ENCODE results near the gene ATP8B1.

ATP8B1 gene

DNA sequence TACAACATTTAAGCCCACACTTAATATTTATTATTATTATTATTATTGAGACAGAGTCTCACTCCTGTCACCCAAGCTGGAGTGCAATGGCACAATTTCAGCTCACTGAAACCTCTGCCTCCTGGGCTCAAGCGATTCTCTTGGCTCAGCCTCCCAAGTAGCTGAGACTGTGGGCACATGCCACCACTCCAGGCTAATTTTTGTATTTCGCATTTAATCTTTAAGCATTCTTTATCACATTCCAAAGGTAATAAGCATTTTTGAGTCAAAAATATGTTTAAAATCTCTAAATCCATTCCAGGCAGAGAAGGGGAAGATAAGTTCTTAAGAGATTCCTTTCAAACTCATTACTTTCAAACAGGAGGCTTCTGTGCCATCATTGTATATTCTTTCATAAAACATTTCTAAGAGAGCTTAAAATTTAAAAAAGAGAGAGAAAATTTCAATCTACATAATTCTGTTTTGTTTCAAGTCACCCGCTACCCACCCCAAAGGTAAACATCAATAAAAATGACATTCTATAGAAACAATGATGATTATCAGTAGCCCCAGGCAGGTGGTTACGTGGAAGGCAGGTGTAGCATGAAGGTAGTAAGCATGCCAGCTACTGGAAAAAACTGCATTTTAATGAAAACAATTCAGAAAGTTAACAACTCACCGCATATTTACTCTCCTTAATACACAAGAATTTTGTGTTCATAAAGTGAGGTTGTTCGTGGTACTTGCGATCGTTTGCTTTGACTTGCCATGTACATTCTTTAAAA, 97.1 kb downstream of the ATP8B1 start:
- no peak overlapping the region for H3K27ac ChIP-seq
- H3K9me3 ChIP-seq (replicated peaks in 1 of 11) = peaks cover 0 to 18% (median 6%) of the 10 kb centered on the region in 11 experiments; a peak in 8 of 22 replicates
- H3K4me2 ChIP-seq = no peak overlapping the region
- no peak overlapping the region for H3K4me3 ChIP-seq
- TF ChIP-seq Cebpa-rat (IDR thresholded peaks at IDR 0.05) = no peak
- peaks cover 0 to 7% (median 0%) of the 10 kb centered on the region in 10 experiments; a peak in 3 of 20 replicates for H3K4me1 ChIP-seq
- H3K36me3 ChIP-seq = peaks cover 0 to 4% (median 0%) of the 10 kb centered on the region in 11 experiments; a peak in 2 of 22 replicates
- H3K9ac ChIP-seq = no peak overlapping the region
- no peaks in the 10 kb centered on the region for H3K27me3 ChIP-seq
- H4K20me1 ChIP-seq = peaks cover 0 to 40% (median 0%) of the 10 kb centered on the region in 11 experiments; a peak in 7 of 22 replicates

DNA sequence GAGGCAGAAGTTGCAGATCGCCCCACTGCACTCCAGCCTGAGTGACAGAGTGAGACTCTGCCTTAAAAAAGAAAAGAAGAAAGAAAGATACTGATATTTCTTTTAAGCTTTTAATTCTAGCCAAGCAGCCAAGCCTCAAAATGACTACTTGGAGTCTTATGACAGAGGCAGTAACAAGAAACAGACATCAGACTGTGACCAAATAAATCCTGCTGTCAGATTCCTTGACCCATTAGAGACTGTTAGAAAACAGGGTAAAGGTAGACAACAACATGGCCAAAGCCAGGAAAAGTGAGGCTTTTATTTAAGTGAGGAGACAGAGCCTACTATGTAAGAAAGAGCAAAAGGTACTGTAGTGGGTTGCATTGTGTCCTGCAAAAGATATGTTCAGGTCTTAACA, 98.1 kb downstream of the ATP8B1 start:
- peaks cover 0 to 40% (median 0%) of the 10 kb centered on the region in 11 experiments; a peak in 7 of 22 replicates for H4K20me1 ChIP-seq
- H3K4me1 ChIP-seq = peaks cover 0 to 6% (median 0%) of the 10 kb centered on the region in 10 experiments; a peak in 3 of 20 replicates
- H3K4me2 ChIP-seq = no peak overlapping the region
- H3K27me3 ChIP-seq = no peaks in the 10 kb centered on the region
- TF ChIP-seq Cebpa-rat (IDR thresholded peaks at IDR 0.05) = no peak
- H3K4me3 ChIP-seq = no peak overlapping the region
- H3K9ac ChIP-seq = no peak overlapping the region
- peaks cover 0 to 18% (median 6%) of the 10 kb centered on the region in 11 experiments; a peak in 8 of 22 replicates for H3K9me3 ChIP-seq (replicated peaks in 1 of 11)
- H3K27ac ChIP-seq = no peak overlapping the region
- peaks cover 0 to 4% (median 0%) of the 10 kb centered on the region in 11 experiments; a peak in 2 of 22 replicates for H3K36me3 ChIP-seq

DNA sequence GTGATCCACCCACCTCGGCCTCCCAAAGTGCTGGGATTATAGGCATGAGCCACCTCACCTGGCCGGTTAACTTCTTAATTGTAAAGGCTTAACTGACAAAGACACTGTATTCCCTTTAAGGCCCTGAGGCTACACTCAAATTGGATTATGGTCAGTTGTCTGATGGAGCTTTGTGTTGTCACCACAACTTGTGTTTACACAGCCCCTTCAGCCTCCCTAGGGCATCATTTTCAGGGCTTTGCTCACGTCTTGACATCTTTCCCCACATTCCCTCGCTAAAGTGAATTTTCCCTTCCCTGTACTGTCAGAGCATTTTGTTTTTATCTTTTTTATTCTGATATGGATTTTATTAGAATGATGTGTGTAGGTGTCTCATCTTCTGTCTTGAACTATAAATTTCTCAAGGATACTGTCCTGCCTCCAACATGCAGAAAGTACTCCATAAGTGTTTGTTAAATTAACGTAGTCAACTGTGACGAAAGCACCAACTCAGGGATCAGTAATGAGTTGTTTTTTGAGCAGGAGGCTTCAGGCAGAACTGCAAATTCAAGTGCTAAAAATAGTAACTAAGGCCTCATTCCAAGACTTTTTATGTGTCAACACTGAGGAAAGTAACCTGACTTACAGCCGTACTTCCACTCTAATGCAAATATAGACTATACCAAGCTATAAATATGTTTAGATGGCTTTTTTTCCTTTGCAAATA, 104.4 kb downstream of the ATP8B1 start:
- H3K36me3 ChIP-seq = peaks cover 0 to 2% (median 0%) of the 10 kb centered on the region in 11 experiments; a peak in 1 of 22 replicates
- H3K4me1 ChIP-seq = peaks cover 0 to 6% (median 0%) of the 10 kb centered on the region in 10 experiments; a peak in 6 of 20 replicates
- H3K4me2 ChIP-seq = no peak overlapping the region
- H4K20me1 ChIP-seq = peaks cover 0 to 57% (median 4%) of the 10 kb centered on the region in 11 experiments; a peak in 9 of 22 replicates
- no peak overlapping the region for H3K9ac ChIP-seq
- no peak for TF ChIP-seq Cebpa-rat (IDR thresholded peaks at IDR 0.05)
- H3K9me3 ChIP-seq (replicated peaks in 1 of 11) = no peaks in the 10 kb centered on the region
- H3K27me3 ChIP-seq = no peaks in the 10 kb centered on the region
- no peak overlapping the region for H3K4me3 ChIP-seq
- no peak overlapping the region for H3K27ac ChIP-seq

DNA sequence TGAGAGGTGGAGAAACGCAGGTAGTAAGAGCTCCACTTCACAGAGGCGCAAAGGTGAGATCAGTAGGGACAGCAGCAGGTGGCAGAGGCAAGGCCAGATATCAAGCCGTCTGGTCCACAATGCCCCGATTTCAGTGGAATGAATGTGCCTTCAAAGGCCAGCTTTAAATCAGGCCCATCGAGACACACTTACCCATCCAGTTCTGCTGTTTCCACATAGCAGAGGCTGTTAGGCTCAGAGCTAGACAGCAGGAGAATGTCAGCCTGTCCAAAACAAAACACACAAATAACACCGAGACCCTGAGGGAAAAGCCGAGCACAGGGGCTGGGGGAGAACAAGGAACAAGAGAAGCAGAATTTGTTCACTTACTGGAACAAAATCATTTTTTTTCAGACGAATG, 105.7 kb downstream of the ATP8B1 start:
- H3K27me3 ChIP-seq = no peaks in the 10 kb centered on the region
- no peak overlapping the region for H3K27ac ChIP-seq
- H3K36me3 ChIP-seq = peaks cover 0 to 2% (median 0%) of the 10 kb centered on the region in 11 experiments; a peak in 2 of 22 replicates
- H3K4me3 ChIP-seq = no peak overlapping the region
- no peak for TF ChIP-seq Cebpa-rat (IDR thresholded peaks at IDR 0.05)
- peaks cover 0 to 58% (median 6%) of the 10 kb centered on the region in 11 experiments; a peak in 9 of 22 replicates for H4K20me1 ChIP-seq
- H3K9ac ChIP-seq = no peak overlapping the region
- peaks cover 0 to 13% (median 0%) of the 10 kb centered on the region in 10 experiments; a peak in 6 of 20 replicates for H3K4me1 ChIP-seq
- H3K4me2 ChIP-seq = no peak overlapping the region
- H3K9me3 ChIP-seq (replicated peaks in 1 of 11) = no peaks in the 10 kb centered on the region

DNA sequence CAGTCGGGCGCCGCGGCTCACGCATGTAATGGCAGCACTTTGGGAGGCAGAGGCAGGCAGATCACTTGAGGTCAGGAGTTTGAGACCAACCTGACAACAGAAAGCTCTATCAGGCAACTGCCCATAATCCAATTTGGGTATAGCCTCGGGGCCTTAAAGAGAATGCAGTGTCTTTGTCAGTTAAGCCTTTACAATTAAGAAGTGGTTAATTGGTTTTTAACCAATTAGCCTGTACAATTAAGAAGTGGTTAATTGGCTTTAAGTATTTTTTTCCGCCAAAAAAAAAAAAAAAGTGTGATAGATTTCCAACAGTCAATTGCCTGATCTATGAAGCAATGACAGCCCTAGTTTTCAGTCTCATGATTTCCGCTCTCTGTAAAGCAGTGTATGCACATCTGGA, 106.8 kb downstream of the ATP8B1 start:
- H3K4me3 ChIP-seq = no peak overlapping the region
- no peak overlapping the region for H3K4me2 ChIP-seq
- no peak overlapping the region for H3K9ac ChIP-seq
- no peak overlapping the region for H3K27ac ChIP-seq
- peaks cover 0 to 58% (median 6%) of the 10 kb centered on the region in 11 experiments; a peak in 9 of 22 replicates for H4K20me1 ChIP-seq
- no peaks in the 10 kb centered on the region for H3K27me3 ChIP-seq
- peaks cover 0 to 13% (median 0%) of the 10 kb centered on the region in 10 experiments; a peak in 6 of 20 replicates for H3K4me1 ChIP-seq
- peaks cover 0 to 12% (median 5%) of the 10 kb centered on the region in 11 experiments; a peak in 8 of 22 replicates for H3K36me3 ChIP-seq
- TF ChIP-seq Cebpa-rat (IDR thresholded peaks at IDR 0.05) = no peak
- H3K9me3 ChIP-seq (replicated peaks in 1 of 11) = peaks cover 0 to 4% (median 0%) of the 10 kb centered on the region in 11 experiments; a peak in 1 of 22 replicates

DNA sequence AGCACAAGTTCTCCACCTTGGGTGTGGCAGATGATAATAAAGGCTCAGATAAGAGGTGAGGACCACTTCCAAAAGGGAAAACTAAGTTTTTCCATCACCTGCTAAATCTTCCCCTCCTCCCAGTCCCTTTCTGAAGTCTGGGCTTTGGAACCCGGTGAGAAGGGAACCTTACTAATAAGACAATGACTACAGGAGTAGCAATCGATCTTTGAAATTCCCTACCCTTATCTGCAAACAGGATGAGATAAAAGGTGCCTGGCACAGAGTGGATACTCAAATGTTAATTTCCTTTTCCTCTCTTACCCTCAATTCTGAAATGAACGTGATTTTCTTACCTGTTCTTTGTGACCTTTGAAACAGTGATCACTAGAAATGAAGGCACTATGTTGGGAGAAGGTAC, 111.8 kb downstream of the ATP8B1 start:
- Histone ChIP-seq H3K4me2 (no peak overlapping the region), H3K4me1 (peaks cover 0 to 13% (median 5%) of the 10 kb centered on the region in 10 experiments; a peak in 6 of 20 replicates), H3K36me3 (peaks cover 9 to 29% (median 18%) of the 10 kb centered on the region in 11 experiments; a peak in 17 of 22 replicates), H3K27ac (no peak overlapping the region), H4K20me1 (peaks cover 0 to 65% (median 17%) of the 10 kb centered on the region in 11 experiments; a peak in 11 of 22 replicates), H3K9ac (no peak overlapping the region), H3K27me3 (no peaks in the 10 kb centered on the region), H3K4me3 (no peak overlapping the region), H3K9me3 (replicated peaks in 1 of 11) (peaks cover 0 to 10% (median 0%) of the 10 kb centered on the region in 11 experiments; a peak in 6 of 22 replicates)
- TF ChIP-seq Cebpa-rat (IDR thresholded peaks at IDR 0.05) = no peak

DNA sequence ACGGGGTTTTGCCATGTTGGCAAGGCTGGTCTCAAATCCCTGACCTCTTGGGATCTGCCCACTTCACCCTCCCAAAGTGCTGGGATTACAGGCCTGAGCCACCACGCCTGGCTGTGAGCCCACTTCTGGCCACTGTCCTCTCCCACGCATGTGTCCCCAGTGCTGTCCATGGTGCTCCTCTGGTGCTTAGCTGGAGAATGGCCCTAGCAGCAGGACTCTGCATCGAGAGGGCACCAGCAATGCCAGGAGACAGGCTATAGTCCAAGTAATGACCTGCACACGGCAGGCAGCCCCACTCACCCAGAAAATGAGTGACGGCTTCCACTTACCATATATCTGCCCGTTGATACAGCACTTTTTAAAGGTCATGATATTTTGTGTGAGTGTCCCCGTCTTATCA, 115.1 kb downstream of the ATP8B1 start:
- H3K27me3 ChIP-seq = no peaks in the 10 kb centered on the region
- no peak overlapping the region for H3K4me2 ChIP-seq
- peaks cover 0 to 19% (median 0%) of the 10 kb centered on the region in 11 experiments; a peak in 7 of 22 replicates for H3K9me3 ChIP-seq (replicated peaks in 1 of 11)
- H3K27ac ChIP-seq = no peak overlapping the region
- peaks cover 0 to 60% (median 16%) of the 10 kb centered on the region in 11 experiments; a peak in 11 of 22 replicates for H4K20me1 ChIP-seq
- H3K9ac ChIP-seq = no peak overlapping the region
- H3K36me3 ChIP-seq = peaks cover 9 to 40% (median 25%) of the 10 kb centered on the region in 11 experiments; a peak in 17 of 22 replicates
- no peak for TF ChIP-seq Cebpa-rat (IDR thresholded peaks at IDR 0.05)
- no peak overlapping the region for H3K4me3 ChIP-seq
- H3K4me1 ChIP-seq = peaks cover 0 to 7% (median 0%) of the 10 kb centered on the region in 10 experiments; a peak in 1 of 20 replicates

DNA sequence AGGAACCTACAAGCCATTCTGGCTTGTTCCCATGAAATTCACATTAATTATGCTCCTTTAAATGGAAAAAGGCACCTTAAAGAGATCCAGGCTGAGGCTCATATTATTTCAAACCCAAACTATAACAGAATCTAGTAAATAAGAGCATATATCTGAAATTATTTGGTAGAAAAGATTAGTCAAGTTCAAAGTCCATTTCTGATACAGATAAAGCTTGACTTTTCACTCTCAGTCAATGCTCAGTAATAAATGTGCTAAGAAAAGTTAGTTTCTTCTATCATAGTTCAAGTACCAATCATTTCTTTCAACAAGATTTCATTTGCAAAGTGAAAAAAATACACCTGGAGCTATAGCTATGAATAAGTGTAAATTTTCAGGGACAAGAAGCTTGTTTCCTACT, 119.6 kb downstream of the ATP8B1 start:
- TF ChIP-seq Cebpa-rat (IDR thresholded peaks at IDR 0.05) = no peak
- Histone ChIP-seq H3K9ac (no peak overlapping the region), H3K9me3 (replicated peaks in 1 of 11) (peaks cover 0 to 16% (median 0%) of the 10 kb centered on the region in 11 experiments; a peak in 5 of 22 replicates), H3K4me2 (no peak overlapping the region), H3K4me3 (no peak overlapping the region), H4K20me1 (peaks cover 0 to 50% (median 8%) of the 10 kb centered on the region in 11 experiments; a peak in 10 of 22 replicates), H3K27ac (no peak overlapping the region), H3K36me3 (peaks cover 6 to 25% (median 15%) of the 10 kb centered on the region in 11 experiments; a peak in 15 of 22 replicates), H3K27me3 (no peaks in the 10 kb centered on the region), H3K4me1 (0 out of 20 replicates have a peak, but pooled peaks cover 0 to 7% (median 0%) of the 10 kb centered on the region in 10 experiments)

Measured in BLaER1 treated with 17β-estradiol and CSF1 and Interleukin-3, amounts not matched to agents 10 nM and 100 nM (cell line).